Skeletal muscle satellite cell (primary cell): Measurements from ENCODE around the gene GOLGA8A.
"Not testable (repeated sequence)": the region's sequence is repeated elsewhere in the genome, so short reads cannot be mapped to it uniquely, and the experiment has no call there.

Experiments used
- H3K27me3 ChIP-seq: 2 replicates; pipeline ENCODE4 v1.7.0; 2013; ENCODE audit warnings: low read length; ENCODE audit not compliant: control insufficient read depth, insufficient read depth
- H3K36me3 ChIP-seq: 2 replicates; pipeline ENCODE4 v1.7.0; 2013; ENCODE audit warnings: mild to moderate bottlenecking, control low read depth, low read length; ENCODE audit not compliant: insufficient read depth
- H3K4me1 ChIP-seq: 2 replicates; pipeline ENCODE4 v1.7.0; 2013; ENCODE audit warnings: low read length; ENCODE audit not compliant: control insufficient read depth, insufficient read depth
- H3K4me2 ChIP-seq: 2 replicates; pipeline ENCODE4 v1.7.0; 2013; ENCODE audit warnings: mild to moderate bottlenecking, low read length
- H3K4me3 ChIP-seq: 2 replicates; pipeline ENCODE4 v1.7.0; 2013; ENCODE audit warnings: low read length
- H3K9ac ChIP-seq: 2 replicates; pipeline ENCODE4 v1.7.0; 2013; ENCODE audit warnings: mild to moderate bottlenecking, low read depth, low read length, moderate library complexity
- H3K9me3 ChIP-seq: replicated peaks from 2 replicates; pipeline ENCODE4 v1.7.0; 2013; ENCODE audit warnings: mild to moderate bottlenecking, control low read depth, low read length

Gene GOLGA8A

GRCh38 chr15:34403899-34404298 lies 33.7 kb downstream of the GOLGA8A start:
- H3K27me3 ChIP-seq, H3K36me3 ChIP-seq, H3K9ac ChIP-seq, H3K4me2 ChIP-seq, H3K4me1 ChIP-seq, H3K9me3 ChIP-seq, H3K4me3 ChIP-seq: not testable (repeated sequence)

- not testable (repeated sequence) for H3K4me2 ChIP-seq, H3K4me1 ChIP-seq, H3K9me3 ChIP-seq, H3K9ac ChIP-seq, H3K36me3 ChIP-seq, H3K4me3 ChIP-seq, H3K27me3 ChIP-seq
These were observed 34.4 kb downstream of the GOLGA8A start for GRCh38 chr15:34403160-34403598.

GRCh38 chr15:34397637-34398259 lies 39.9 kb downstream of the GOLGA8A start:
- not testable (repeated sequence) for H3K9ac ChIP-seq, H3K4me2 ChIP-seq, H3K4me1 ChIP-seq, H3K27me3 ChIP-seq, H3K4me3 ChIP-seq, H3K9me3 ChIP-seq, H3K36me3 ChIP-seq

- H3K27me3 ChIP-seq, H3K9ac ChIP-seq, H3K4me3 ChIP-seq, H3K4me1 ChIP-seq, H3K9me3 ChIP-seq, H3K4me2 ChIP-seq, H3K36me3 ChIP-seq: not testable (repeated sequence)
These were observed 44.6 kb downstream of the GOLGA8A start for GRCh38 chr15:34392981-34393380.

- not testable (repeated sequence) for H3K4me2 ChIP-seq, H3K36me3 ChIP-seq, H3K9me3 ChIP-seq, H3K4me3 ChIP-seq, H3K27me3 ChIP-seq, H3K4me1 ChIP-seq, H3K9ac ChIP-seq
These were observed 48.0 kb downstream of the GOLGA8A start for GRCh38 chr15:34389594-34390086.
